ENCODE results near the gene NANOS3.
"Not testable (repeated sequence)": the region's sequence is repeated elsewhere in the genome, so short reads cannot be mapped to it uniquely, and the experiment has no call there.

The NANOS3 gene

GRCh38 chr19:13848798-13849676 is 27.9 kb upstream of the NANOS3 start:
- no peak overlapping the region for H3K4me3 ChIP-seq (ENCODE audit: low read length)
- no peak for TF ChIP-seq ZNF274 (IDR thresholded peaks at IDR 0.05; ENCODE audit: low read depth, low read length)

- no peak for TF ChIP-seq ZNF274 (IDR thresholded peaks at IDR 0.05; ENCODE audit: low read depth, low read length)
- no peak overlapping the region for H3K4me3 ChIP-seq (ENCODE audit: low read length)
Measured at GRCh38 chr19:13849991-13850909, 26.7 kb upstream of the NANOS3 start.

GRCh38 chr19:13850910-13851733 is 25.8 kb upstream of the NANOS3 start:
- no peak overlapping the region for H3K4me3 ChIP-seq (ENCODE audit: low read length)
- no peak for TF ChIP-seq ZNF274 (IDR thresholded peaks at IDR 0.05; ENCODE audit: low read depth, low read length)

- not testable (repeated sequence) for H3K4me3 ChIP-seq (ENCODE audit: low read length)
Measured at GRCh38 chr19:13851734-13852114, 25.2 kb upstream of the NANOS3 start.

- not testable (repeated sequence) for H3K4me3 ChIP-seq (ENCODE audit: low read length)
Measured at GRCh38 chr19:13852171-13852707, 24.7 kb upstream of the NANOS3 start.

- TF ChIP-seq ZNF274 (IDR thresholded peaks at IDR 0.05; ENCODE audit: low read depth, low read length) = no peak
- H3K4me3 ChIP-seq (ENCODE audit: low read length) = no peak overlapping the region
Measured at GRCh38 chr19:13856497-13856896, 20.4 kb upstream of the NANOS3 start.

GRCh38 chr19:13859361-13859880 is 17.5 kb upstream of the NANOS3 start:
- no peak overlapping the region for H3K4me3 ChIP-seq (ENCODE audit: low read length)
- TF ChIP-seq ZNF274 (IDR thresholded peaks at IDR 0.05; ENCODE audit: low read depth, low read length) = no peak

GRCh38 chr19:13860679-13861391 is 16.1 kb upstream of the NANOS3 start:
- no peak for TF ChIP-seq ZNF274 (IDR thresholded peaks at IDR 0.05; ENCODE audit: low read depth, low read length)
- no peak overlapping the region for H3K4me3 ChIP-seq (ENCODE audit: low read length)

- no peak for TF ChIP-seq ZNF274 (IDR thresholded peaks at IDR 0.05; ENCODE audit: low read depth, low read length)
- H3K4me3 ChIP-seq (ENCODE audit: low read length) = peak overlapping the region; percentile 64; the same call in 1 of the 2 replicates
Measured at GRCh38 chr19:13861392-13861713, 15.6 kb upstream of the NANOS3 start.

- peak overlapping the region; percentile 64; the same call in 1 of the 2 replicates for H3K4me3 ChIP-seq (ENCODE audit: low read length)
- no peak for TF ChIP-seq ZNF274 (IDR thresholded peaks at IDR 0.05; ENCODE audit: low read depth, low read length)
Measured at GRCh38 chr19:13861714-13862531, 15.0 kb upstream of the NANOS3 start.

- TF ChIP-seq ZNF274 (IDR thresholded peaks at IDR 0.05; ENCODE audit: low read depth, low read length) = no peak
- no peak overlapping the region for H3K4me3 ChIP-seq (ENCODE audit: low read length)
Measured at GRCh38 chr19:13864046-13864666, 12.8 kb upstream of the NANOS3 start.

Measured in GM08714 (cell line).